B cell (primary cell): Measurements from ENCODE around the gene FGFR1OP2. TPM values are rescaled to one million over a fixed set of nuclear protein-coding genes. Genes with fewer than 3 reads are reported as not detected.

Experiments used
- ATAC-seq: fragments of 200-7000 bp; cut with Tn5 transposase; one replicate; pipeline ENCODE4 v1.10.0; 2021; ENCODE audit warnings: low read depth, mild to moderate bottlenecking, moderate number of reproducible peaks, moderate library complexity
- CTCF ChIA-PET: fragments of 350-600 bp; sonication (Branson Sonifier 250); formaldehyde crosslinking; loops from one replicate; lab custom pipeline; 2021; ENCODE audit warnings: antibody characterized with exemption, inconsistent platforms; lab: Charles Lee
- POLR2A ChIA-PET: fragments of 350-600 bp; sonication (Branson Sonifier 250); formaldehyde crosslinking; loops from one replicate; lab custom pipeline; 2021; ENCODE audit warnings: antibody characterized with exemption; lab: Charles Lee
- DNase-seq: peaks from one replicate; pipeline ENCODE4 v3.0.0; 2013
- H2AFZ ChIP-seq: 2 replicates; pipeline ENCODE4 v1.6.1; 2012; ENCODE audit warnings: mild to moderate bottlenecking, low read depth, low read length; ENCODE audit not compliant: insufficient read depth, poor library complexity, severe bottlenecking
- H3K27ac ChIP-seq, 2 donors: 1 replicate in 1 of 2; 2 replicates in 1 of 2; pipeline ENCODE4 v1.5.1; 2012 to 2013; ENCODE audit warnings: low read length in 2 of 2, mild to moderate bottlenecking in 2 of 2, moderate library complexity in 1 of 2
- H3K27me3 ChIP-seq, 4 experiments: fragments of 200-600 bp in 1 of 4; sonication (generic) in 1 of 4; replicated peaks in 1 of 4; 1 replicate in 2 of 4; 2 replicates in 2 of 4; pipeline versions ENCODE4 v1.6.1 to v1.7.0; 2013 to 2016; ENCODE audit warnings: low read length in 3 of 4, mild to moderate bottlenecking in 2 of 4, mixed read lengths in 1 of 4, moderate library complexity in 1 of 4; ENCODE audit not compliant: insufficient read depth in 4 of 4, control insufficient read depth in 3 of 4; ENCODE audit errors: control extremely low read depth in 1 of 4
- H3K36me3 ChIP-seq, 2 experiments: replicated peaks in 1 of 2; 1 replicate in 1 of 2; 2 replicates in 1 of 2; pipeline versions ENCODE4 v1.6.1 to v1.7.1; 2013; ENCODE audit warnings: low read length in 1 of 2; ENCODE audit not compliant: insufficient read depth in 2 of 2, control insufficient read depth in 1 of 2; ENCODE audit errors: control extremely low read depth in 1 of 2, extremely low read depth in 1 of 2
- H3K4me1 ChIP-seq, 2 donors: fragments of 200-600 bp in 1 of 2; sonication (generic) in 1 of 2; 1 replicate in 1 of 2; 2 replicates in 1 of 2; pipeline versions ENCODE4 v1.5.1 to v1.6.1; 2013 to 2017; ENCODE audit warnings: low read length in 2 of 2; ENCODE audit not compliant: control insufficient read depth in 2 of 2, insufficient read depth in 2 of 2
- H3K4me2 ChIP-seq: replicated peaks from 2 replicates; pipeline ENCODE3; 2012; ENCODE audit warnings: mild to moderate bottlenecking, low read depth, low read length; ENCODE audit not compliant: poor library complexity, severe bottlenecking
- H3K4me3 ChIP-seq, 5 experiments: fragments of 200-600 bp in 1 of 5; sonication (generic) in 1 of 5; 1 replicate in 3 of 5; 2 replicates in 2 of 5; pipeline versions ENCODE4 v1.5.1 to v1.7.0; 2011 to 2016; ENCODE audit warnings: low read length in 4 of 5, mild to moderate bottlenecking in 4 of 5, low read depth in 2 of 5, control low read depth in 1 of 5, moderate library complexity in 1 of 5; ENCODE audit not compliant: insufficient read depth in 1 of 5; ENCODE audit errors: control extremely low read depth in 1 of 5, extremely low read depth in 1 of 5
- H3K79me2 ChIP-seq: fragments of 200-600 bp; sonication (generic); one replicate; pipeline ENCODE4 v1.6.0; 2016; ENCODE audit warnings: low read length; ENCODE audit not compliant: control insufficient read depth, insufficient read depth
- H3K9ac ChIP-seq: fragments of 200-600 bp; sonication (generic); 2 replicates; pipeline ENCODE4 v1.6.1; 2017; ENCODE audit warnings: mild to moderate bottlenecking, low read length, moderate library complexity
- H3K9me3 ChIP-seq, 3 donors: one replicate each; pipeline versions ENCODE4 v1.6.1 to v1.7.1; 2013; ENCODE audit warnings: low read length in 2 of 3; ENCODE audit not compliant: control insufficient read depth in 2 of 3, insufficient read depth in 1 of 3; ENCODE audit errors: control extremely low read depth in 1 of 3
- H4K20me1 ChIP-seq: 2 replicates; pipeline ENCODE4 v1.6.0; 2012; ENCODE audit warnings: mild to moderate bottlenecking, low read length; ENCODE audit not compliant: insufficient read depth, control insufficient read depth, poor library complexity, severe bottlenecking
- H3K27ac Mint-ChIP-seq: one replicate; pipeline ENCODE4 v1.8.0; 2021; ENCODE audit warnings: mixed read lengths
- H3K27me3 Mint-ChIP-seq: one replicate; pipeline ENCODE4 v1.8.0; 2021; ENCODE audit warnings: mixed read lengths
- H3K4me1 Mint-ChIP-seq: one replicate; pipeline ENCODE4 v1.8.0; 2021; ENCODE audit warnings: mixed read lengths
- H3K4me3 Mint-ChIP-seq: one replicate; pipeline ENCODE4 v1.8.0; 2021; ENCODE audit warnings: mixed read lengths
- H3K9me3 Mint-ChIP-seq: one replicate; pipeline ENCODE4 v1.8.0; 2022; ENCODE audit warnings: mixed read lengths; ENCODE audit not compliant: insufficient read depth
- EZH2 ChIP-seq: IDR thresholded peaks from 2 replicates; pipeline ENCODE4 v1.6.1; 2012; ENCODE audit warnings: borderline replicate concordance, low read depth, mild to moderate bottlenecking, moderate library complexity, low read length; ENCODE audit not compliant: insufficient read depth, poor library complexity, severe bottlenecking
- WGBS: methylation state at CpG from one replicate; pipeline ENCODE4 v1.1.5; 2013; ENCODE audit warnings: missing lambda C conversion rate; ENCODE audit not compliant: insufficient coverage; 5-methylcytosine and 5-hydroxymethylcytosine counted together
- intact Hi-C: fragments of 100-400 bp; cut with micrococcal nuclease; formaldehyde crosslinking; loops from one replicate; pipeline ENCODE4 v1.10.0; 2022
- polyA plus RNA-seq: library from polyadenylated mRNA; depleted of rRNA; stranded (reverse); fragments of >200 nt; gene quantifications from 2 replicates; pipeline ENCODE4 v1.2.3, GENCODE V29; 2012
- total RNA-seq, 2 donors: library from RNA; stranded (reverse); fragments of 120-200 nt in 1 of 2; gene quantifications; 1 replicate in 1 of 2; 2 replicates in 1 of 2; pipeline versions ENCODE4 v1.2.3 to v1.2.4, GENCODE V29; 2013 to 2022
- TF ChIP-seq, protein P1 (sequence below): fragments of 200-600 bp; IDR thresholded peaks from one replicate; pipeline ENCODE4 v1.8.0; 2022; ENCODE audit warnings: antibody characterized with exemption, mild to moderate bottlenecking

Gene FGFR1OP2
- total and polyA plus RNA-seq, 2 donors (not counting 1 experiment from before 2014, with no cell fraction given), result 22.3 to 64.3 TPM

DNA sequence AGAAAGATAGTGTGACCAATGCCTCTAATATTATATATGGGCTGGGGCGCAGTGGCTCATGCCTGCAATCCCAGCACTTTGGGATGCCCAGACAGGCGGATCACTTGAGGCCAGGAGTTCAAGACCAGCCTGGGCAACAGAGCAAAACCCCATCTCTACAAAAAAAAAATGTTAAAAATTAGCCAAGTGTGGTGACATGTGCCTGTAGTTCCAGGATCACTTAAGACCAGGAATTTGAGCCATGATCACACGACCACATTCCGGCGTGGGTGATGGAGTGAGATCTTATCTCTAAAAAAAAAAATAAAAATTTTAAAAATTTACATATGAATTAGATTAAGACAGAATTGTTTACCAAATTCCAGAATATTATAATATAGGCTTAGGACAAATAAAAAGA lies 63.9 kb downstream of the FGFR1OP2 start:
- Histone ChIP-seq H3K36me3 (peaks cover 3 to 16% of the 10 kb centered on the region in 2 experiments), H3K9ac (no peak overlapping the region), H4K20me1 (peaks cover 13% of the 10 kb centered on the region), H3K27ac (no peak overlapping the region), H3K27me3 (no peaks in the 10 kb centered on the region), H3K79me2 (peaks cover 50% of the 10 kb centered on the region), H3K4me3 (no peak overlapping the region), H3K4me2 (no peak overlapping the region), H3K4me1 (peaks cover 18 to 19% of the 10 kb centered on the region in 2 donors), H2AFZ (no peak overlapping the region), H3K9me3 (peaks cover 0 to 5% (median 0%) of the 10 kb centered on the region in 3 donors)
- no peak for ATAC-seq
- Mint-ChIP-seq H3K4me1 (peaks cover 52% of the 10 kb centered on the region), H3K27ac (no peak overlapping the region), H3K9me3 (no peaks in the 10 kb centered on the region), H3K27me3 (no peaks in the 10 kb centered on the region), H3K4me3 (no peak overlapping the region)
- intact Hi-C loops, result no loop called here
- CTCF ChIA-PET, result no interaction called here
- POLR2A ChIA-PET, result interaction anchor here (0.5 kb wide), 1 partner anchor 98 kb away, joined by 5 read pairs; no protein-coding TSS in a partner anchor
- TF ChIP-seq, protein P1, sequence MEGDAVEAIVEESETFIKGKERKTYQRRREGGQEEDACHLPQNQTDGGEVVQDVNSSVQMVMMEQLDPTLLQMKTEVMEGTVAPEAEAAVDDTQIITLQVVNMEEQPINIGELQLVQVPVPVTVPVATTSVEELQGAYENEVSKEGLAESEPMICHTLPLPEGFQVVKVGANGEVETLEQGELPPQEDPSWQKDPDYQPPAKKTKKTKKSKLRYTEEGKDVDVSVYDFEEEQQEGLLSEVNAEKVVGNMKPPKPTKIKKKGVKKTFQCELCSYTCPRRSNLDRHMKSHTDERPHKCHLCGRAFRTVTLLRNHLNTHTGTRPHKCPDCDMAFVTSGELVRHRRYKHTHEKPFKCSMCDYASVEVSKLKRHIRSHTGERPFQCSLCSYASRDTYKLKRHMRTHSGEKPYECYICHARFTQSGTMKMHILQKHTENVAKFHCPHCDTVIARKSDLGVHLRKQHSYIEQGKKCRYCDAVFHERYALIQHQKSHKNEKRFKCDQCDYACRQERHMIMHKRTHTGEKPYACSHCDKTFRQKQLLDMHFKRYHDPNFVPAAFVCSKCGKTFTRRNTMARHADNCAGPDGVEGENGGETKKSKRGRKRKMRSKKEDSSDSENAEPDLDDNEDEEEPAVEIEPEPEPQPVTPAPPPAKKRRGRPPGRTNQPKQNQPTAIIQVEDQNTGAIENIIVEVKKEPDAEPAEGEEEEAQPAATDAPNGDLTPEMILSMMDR, result no peak
- no peak for TF ChIP-seq EZH2
- no CpG with 5 or more reads among the region's 5 CpGs for WGBS
- DNase-seq, result no peak
